ENCODE data around the gene CDCA4. TPM values are rescaled to one million over a fixed set of nuclear protein-coding genes. Genes with fewer than 3 reads are reported as not detected.

CDCA4 gene
- 10 to 100 TPM; 11.6 to 20.3 (median 18.4) TPM for total RNA-seq (2021; fragmentation: NEBNext Ultra II Directional; extraction: Animal tissue kit (Norgen Biotek cat#: 25700))
- long read RNA-seq, transcript CDCA4-201 (2 exons, 2,513 nt) = major isoform, 31 of 39 reads
- long read RNA-seq, partial matches to known transcripts = 0 of 39 reads
- long read RNA-seq, other reads (novel, unspliced or antisense) = 8 of 39 reads

- peak within 1 kb of the TSS; percentile 96 for H3K4me3 Mint-ChIP-seq
Observed at GRCh38 chr14:105020815-105021655, at the start of gene CDCA4. TSS of gene CDCA4 (minus strand) at chr14:105021083. CDS start at chr14:105011929, 9,154 bp downstream.

GRCh38 chr14:105069871-105070759 is 49.2 kb upstream of the CDCA4 start:
- H3K27me3 Mint-ChIP-seq (ENCODE audit: insufficient read depth) = peaks cover 4% of the 10 kb centered on the region
- peak overlapping the region; percentile 59 for H3K27ac Mint-ChIP-seq
- H3K9me3 Mint-ChIP-seq = no peaks in the 10 kb centered on the region
- peaks cover 22% of the 10 kb centered on the region for H3K4me1 Mint-ChIP-seq (ENCODE audit: low read depth)
- H3K36me3 Mint-ChIP-seq (ENCODE audit: low read depth) = no peaks in the 10 kb centered on the region
- peak overlapping the region; percentile 25; the same call in 1 of the 2 replicates for H3K4me3 Mint-ChIP-seq
- DNase-seq = no peak
- no peak for TF ChIP-seq CTCF (IDR thresholded peaks at IDR 0.05)

More at GRCh38 chr14:105020815-105021655, at the start of gene CDCA4:
- DNase-seq = peak; percentile 92
- Mint-ChIP-seq H3K9me3 (peaks cover 1% of the 10 kb centered on the region; the same call in 1 of the 2 replicates), H3K36me3 (ENCODE audit: low read depth) (peaks cover 30% of the 10 kb centered on the region), H3K4me1 (ENCODE audit: low read depth) (peaks cover 78% of the 10 kb centered on the region), H3K27ac (peak within 1 kb of the TSS; percentile 93), H3K27me3 (ENCODE audit: insufficient read depth) (peaks cover 2% of the 10 kb centered on the region; the same call in 1 of the 2 replicates)
- TF ChIP-seq CTCF (IDR thresholded peaks at IDR 0.05) = peak; percentile 41

GRCh38 chr14:105069522-105069870 is 48.6 kb upstream of the CDCA4 start:
- no peaks in the 10 kb centered on the region for H3K9me3 Mint-ChIP-seq
- H3K4me1 Mint-ChIP-seq (ENCODE audit: low read depth) = peaks cover 22% of the 10 kb centered on the region
- H3K27ac Mint-ChIP-seq = peak overlapping the region; percentile 59; the same call in 1 of the 2 replicates
- peaks cover 4% of the 10 kb centered on the region for H3K27me3 Mint-ChIP-seq (ENCODE audit: insufficient read depth)
- H3K36me3 Mint-ChIP-seq (ENCODE audit: low read depth) = no peaks in the 10 kb centered on the region
- peak overlapping the region; percentile 25; the same call in 1 of the 2 replicates for H3K4me3 Mint-ChIP-seq
- no peak for DNase-seq
- TF ChIP-seq CTCF (IDR thresholded peaks at IDR 0.05) = no peak

- TF ChIP-seq CTCF (IDR thresholded peaks at IDR 0.05) = no peak
Observed at GRCh38 chr14:105068818-105069217, 47.9 kb upstream of the CDCA4 start.

GRCh38 chr14:105067969-105068301 is 47.1 kb upstream of the CDCA4 start:
- H3K4me3 Mint-ChIP-seq = no peak overlapping the region
- peaks cover 22% of the 10 kb centered on the region for H3K4me1 Mint-ChIP-seq (ENCODE audit: low read depth)
- DNase-seq = no peak
- no peak for TF ChIP-seq CTCF (IDR thresholded peaks at IDR 0.05)
- no peaks in the 10 kb centered on the region for H3K9me3 Mint-ChIP-seq
- no peaks in the 10 kb centered on the region for H3K36me3 Mint-ChIP-seq (ENCODE audit: low read depth)
- H3K27me3 Mint-ChIP-seq (ENCODE audit: insufficient read depth) = no peaks in the 10 kb centered on the region; the same call in none of the 2 replicates
- H3K27ac Mint-ChIP-seq = no peak overlapping the region

More at GRCh38 chr14:105068818-105069217, 47.9 kb upstream of the CDCA4 start:
- Mint-ChIP-seq H3K27ac (no peak overlapping the region), H3K4me3 (no peak overlapping the region), H3K4me1 (ENCODE audit: low read depth) (peaks cover 22% of the 10 kb centered on the region), H3K9me3 (no peaks in the 10 kb centered on the region), H3K27me3 (ENCODE audit: insufficient read depth) (peaks cover under 1% of the 10 kb centered on the region), H3K36me3 (ENCODE audit: low read depth) (no peaks in the 10 kb centered on the region)
- no peak for DNase-seq
